ENCODE measurements around the gene MRPL52.

DNA sequence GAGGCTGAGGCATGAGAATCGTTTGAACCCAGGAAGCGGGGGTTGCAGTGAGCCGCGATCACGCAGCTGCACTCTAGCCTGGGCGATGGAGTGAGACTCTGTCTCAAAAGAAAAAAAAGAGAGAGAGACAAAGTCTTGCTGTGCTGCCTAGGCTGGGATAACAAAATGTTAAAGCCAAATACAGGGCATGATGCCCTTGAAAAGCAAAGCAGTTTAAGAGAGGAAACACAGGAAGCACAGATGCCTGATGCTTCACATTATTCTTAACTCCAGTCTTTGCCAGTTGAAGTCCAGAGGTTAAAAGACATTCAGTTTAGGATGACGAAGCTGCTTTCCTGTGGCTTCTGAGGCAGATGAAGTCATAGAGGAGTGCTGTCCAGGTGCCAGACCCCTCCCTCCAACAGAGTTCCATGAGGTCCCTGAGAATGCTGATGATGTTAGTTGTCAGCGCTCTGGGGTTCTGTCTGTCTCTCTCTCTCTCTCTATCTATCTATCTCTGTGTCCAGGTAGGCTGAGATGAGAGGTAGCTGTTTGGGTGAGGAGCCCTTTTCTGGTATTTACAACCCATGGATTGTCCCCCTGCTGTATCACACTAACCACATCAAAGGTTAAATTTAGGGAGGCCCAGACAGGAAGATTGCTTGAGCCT is 4.9 kb upstream of the MRPL52 start:
- TF ChIP-seq CTCF (IDR thresholded peaks at IDR 0.05) (no peak), POLR2A (IDR thresholded peaks at IDR 0.05) (peak in 1 of 2 donors; percentile 49)

All from Peyer's patch (tissue), 4 donors.